ENCODE data around the gene FREM2.

- TF ChIP-seq YY1 (IDR thresholded peaks at IDR 0.05; ENCODE audit: extremely low read depth, insufficient replicate concordance, low read depth, low read length) (no peak), RAD21 (IDR thresholded peaks at IDR 0.05; ENCODE audit: low read depth) (no peak), SIN3A (IDR thresholded peaks at IDR 0.05; ENCODE audit: low read depth) (no peak), CTCF (IDR thresholded peaks at IDR 0.05 in 2 of 3, conservative IDR thresholded peaks at IDR 0.05 in 1 of 3; ENCODE audit: borderline replicate concordance in 1 of 3, insufficient read depth in 1 of 3, low read depth in 2 of 3, low read length in 2 of 3) (no peak), POLR2A (IDR thresholded peaks at IDR 0.05; ENCODE audit: borderline replicate concordance, extremely low read depth, insufficient read depth, insufficient read length) (no peak), ATF3 (IDR thresholded peaks at IDR 0.05) (no peak), REST (IDR thresholded peaks at IDR 0.05; ENCODE audit: low read depth) (no peak), SRF (IDR thresholded peaks at IDR 0.05; ENCODE audit: low read depth) (no peak)
Observed at GRCh38 chr13:38775085-38775484, 88.2 kb downstream of the FREM2 start.

Measured in HCT116 (cell line).